ENCODE measurements around the gene CORO2A.

CORO2A gene

GRCh38 chr9:98168941-98169488, 23.4 kb downstream of the CORO2A start:
- DNase-seq (ENCODE audit: low read depth in 3 of 3) = peak in 1 of 3 donors; percentile 20

- no peak for DNase-seq (ENCODE audit: low read depth in 3 of 3)
These were observed 24.2 kb downstream of the CORO2A start for GRCh38 chr9:98168153-98168780.

GRCh38 chr9:98164912-98165311, 27.5 kb downstream of the CORO2A start:
- DNase-seq (ENCODE audit: low read depth in 3 of 3) = no peak

GRCh38 chr9:98162613-98163012, 29.8 kb downstream of the CORO2A start:
- DNase-seq (ENCODE audit: low read depth in 3 of 3) = no peak

GRCh38 chr9:98161851-98162250, 30.6 kb downstream of the CORO2A start:
- DNase-seq (ENCODE audit: low read depth in 3 of 3) = no peak

GRCh38 chr9:98159790-98160189, 32.6 kb downstream of the CORO2A start:
- DNase-seq (ENCODE audit: low read depth in 3 of 3) = no peak

GRCh38 chr9:98159301-98159700, 33.1 kb downstream of the CORO2A start:
- no peak for DNase-seq (ENCODE audit: low read depth in 3 of 3)

GRCh38 chr9:98158071-98158831, 34.2 kb downstream of the CORO2A start:
- DNase-seq (ENCODE audit: low read depth in 3 of 3) = no peak

GRCh38 chr9:98157372-98157771, 35.1 kb downstream of the CORO2A start:
- no peak for DNase-seq (ENCODE audit: low read depth in 3 of 3)

- no peak for DNase-seq (ENCODE audit: low read depth in 3 of 3)
These were observed 37.8 kb downstream of the CORO2A start for GRCh38 chr9:98154678-98155077.

GRCh38 chr9:98152526-98152925, 39.9 kb downstream of the CORO2A start:
- no peak for DNase-seq (ENCODE audit: low read depth in 3 of 3)

- DNase-seq (ENCODE audit: low read depth in 3 of 3) = no peak
These were observed 41.7 kb downstream of the CORO2A start for GRCh38 chr9:98150721-98151120.

GRCh38 chr9:98150164-98150563, 42.3 kb downstream of the CORO2A start:
- DNase-seq (ENCODE audit: low read depth in 3 of 3) = no peak

- DNase-seq (ENCODE audit: low read depth in 3 of 3) = no peak
These were observed 43.0 kb downstream of the CORO2A start for GRCh38 chr9:98149422-98149821.

- no peak for DNase-seq (ENCODE audit: low read depth in 3 of 3)
These were observed 44.0 kb downstream of the CORO2A start for GRCh38 chr9:98148486-98148885.

- no peak for DNase-seq (ENCODE audit: low read depth in 3 of 3)
These were observed 44.9 kb downstream of the CORO2A start for GRCh38 chr9:98147582-98147981.

GRCh38 chr9:98146101-98146991, 46.1 kb downstream of the CORO2A start:
- no peak for DNase-seq (ENCODE audit: low read depth in 3 of 3)

- no peak for DNase-seq (ENCODE audit: low read depth in 3 of 3)
These were observed 47.8 kb downstream of the CORO2A start for GRCh38 chr9:98144631-98145030.

GRCh38 chr9:98144076-98144475, 48.4 kb downstream of the CORO2A start:
- DNase-seq (ENCODE audit: low read depth in 3 of 3) = no peak

- DNase-seq (ENCODE audit: low read depth in 3 of 3) = no peak
These were observed 49.4 kb downstream of the CORO2A start for GRCh38 chr9:98142925-98143481.

- no peak for DNase-seq (ENCODE audit: low read depth in 3 of 3)
These were observed 50.1 kb downstream of the CORO2A start for GRCh38 chr9:98142182-98142907.

Data from stimulated activated CD4-positive, alpha-beta T cell treated with anti-CD3 and anti-CD28 coated beads, TNF-alpha, amount 100 ng/mL, for 48 hours (primary cell).